ENCODE data around the gene AMPD2.

AMPD2 gene

DNA sequence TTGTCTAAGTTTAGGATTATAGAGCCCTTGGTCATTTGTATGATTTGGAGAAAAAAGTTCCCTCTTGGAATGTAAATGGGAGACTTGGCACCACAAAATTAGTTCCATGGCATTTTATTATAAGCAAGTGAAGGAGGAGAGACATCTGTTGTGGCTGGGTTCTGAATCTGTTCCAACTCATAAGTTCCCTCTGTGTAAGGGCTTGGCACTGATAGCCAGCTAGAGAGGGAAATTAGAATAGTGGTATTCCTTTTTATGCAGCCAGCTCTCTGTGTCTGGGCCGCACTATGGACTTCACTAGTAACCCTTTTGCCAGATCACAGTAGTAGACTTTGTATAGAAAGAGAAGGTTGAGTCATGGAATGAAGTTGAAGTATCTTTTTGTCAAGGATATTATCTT is 40.1 kb upstream of the AMPD2 start:
- H3K9ac ChIP-seq (ENCODE audit: low read length) = no peak overlapping the region
- H2BK120ac ChIP-seq (ENCODE audit: insufficient read depth, low read length, poor library complexity) = no peak overlapping the region
- no peak overlapping the region for H3K23ac ChIP-seq (ENCODE audit: low read length)
- H4K12ac ChIP-seq (ENCODE audit: low read depth, low read length) = no peak overlapping the region
- H3K79me2 ChIP-seq (ENCODE audit: control insufficient read depth, insufficient read depth, low read length, poor library complexity) = no peaks in the 10 kb centered on the region
- peaks cover 12 to 17% of the 10 kb centered on the region in 2 experiments for H3K36me3 ChIP-seq (ENCODE audit: control insufficient read depth in 1 of 2, insufficient read depth in 2 of 2, low read length in 2 of 2)
- H3K9me3 ChIP-seq (ENCODE audit: insufficient read depth, low read depth, low read length) = no peaks in the 10 kb centered on the region
- H2BK5ac ChIP-seq (ENCODE audit: low read depth, low read length, poor library complexity) = no peak overlapping the region
- H3K4me3 ChIP-seq (ENCODE audit: low read depth, low read length) = no peak overlapping the region
- no peak overlapping the region for H4K91ac ChIP-seq (ENCODE audit: low read depth, low read length)
- H2BK12ac ChIP-seq (ENCODE audit: low read length) = no peak overlapping the region
- no peak overlapping the region for H4K8ac ChIP-seq (ENCODE audit: low read depth, low read length)
- H3K18ac ChIP-seq (ENCODE audit: low read length) = no peak overlapping the region
- no CpG with 5 or more reads among the region's 1 CpG for WGBS (ENCODE audit: extremely low coverage, insufficient coverage, insufficient read length)
- H2AFZ ChIP-seq (ENCODE audit: insufficient read depth, low read length, poor library complexity) = no peak overlapping the region
- peaks cover 0 to 1% of the 10 kb centered on the region in 2 experiments for H3K4me1 ChIP-seq (ENCODE audit: control insufficient read depth in 1 of 2, insufficient read depth in 2 of 2, low read length in 2 of 2)
- no peak overlapping the region for H3K4me2 ChIP-seq (ENCODE audit: low read length)
- H3K79me1 ChIP-seq (ENCODE audit: low read length) = no peaks in the 10 kb centered on the region
- no peak overlapping the region for H3K4ac ChIP-seq (ENCODE audit: low read depth, low read length)
- H2AK5ac ChIP-seq (ENCODE audit: low read length) = no peak overlapping the region
- no peaks in the 10 kb centered on the region for H3K27me3 ChIP-seq (ENCODE audit: insufficient read depth, low read length)
- DNase-seq = no peak
- H3K27ac ChIP-seq (ENCODE audit: low read depth, low read length) = no peak overlapping the region
- H3K14ac ChIP-seq (ENCODE audit: low read length) = no peak overlapping the region

DNA sequence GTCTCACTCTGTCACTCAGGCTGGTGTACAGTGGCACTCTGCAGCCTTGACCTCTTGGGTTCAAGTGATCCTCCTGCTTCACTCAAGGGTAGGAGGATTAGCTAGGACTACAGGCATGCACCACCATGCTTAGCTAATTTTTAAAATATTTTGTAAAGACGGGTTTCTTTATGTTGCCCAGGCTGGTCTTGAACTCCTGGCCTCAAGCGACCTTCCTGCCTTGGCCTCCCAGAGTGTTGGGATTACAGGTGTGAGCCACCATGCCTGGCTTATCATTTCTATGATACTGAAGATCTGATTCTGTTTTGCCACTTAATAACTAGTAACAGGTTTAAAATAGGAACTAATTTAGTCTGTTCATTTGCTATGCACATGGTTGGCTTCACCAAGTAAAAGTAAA is 37.6 kb upstream of the AMPD2 start:
- Histone ChIP-seq H4K8ac (ENCODE audit: low read depth, low read length) (no peak overlapping the region), H2AFZ (ENCODE audit: insufficient read depth, low read length, poor library complexity) (no peak overlapping the region), H4K91ac (ENCODE audit: low read depth, low read length) (no peak overlapping the region), H3K79me1 (ENCODE audit: low read length) (no peaks in the 10 kb centered on the region), H2AK5ac (ENCODE audit: low read length) (no peak overlapping the region), H2BK5ac (ENCODE audit: low read depth, low read length, poor library complexity) (no peak overlapping the region), H3K4ac (ENCODE audit: low read depth, low read length) (no peak overlapping the region), H2BK120ac (ENCODE audit: insufficient read depth, low read length, poor library complexity) (no peak overlapping the region), H3K18ac (ENCODE audit: low read length) (no peak overlapping the region), H3K23ac (ENCODE audit: low read length) (no peak overlapping the region), H3K4me1 (ENCODE audit: control insufficient read depth in 1 of 2, insufficient read depth in 2 of 2, low read length in 2 of 2) (peaks cover 0 to 1% of the 10 kb centered on the region in 2 experiments), H3K4me2 (ENCODE audit: low read length) (no peak overlapping the region), H3K27ac (ENCODE audit: low read depth, low read length) (no peak overlapping the region), H3K4me3 (ENCODE audit: low read depth, low read length) (no peak overlapping the region), H3K79me2 (ENCODE audit: control insufficient read depth, insufficient read depth, low read length, poor library complexity) (no peaks in the 10 kb centered on the region), H3K27me3 (ENCODE audit: insufficient read depth, low read length) (no peaks in the 10 kb centered on the region), H2BK12ac (ENCODE audit: low read length) (no peak overlapping the region), H4K12ac (ENCODE audit: low read depth, low read length) (no peak overlapping the region), H3K14ac (ENCODE audit: low read length) (no peak overlapping the region), H3K36me3 (ENCODE audit: control insufficient read depth in 1 of 2, insufficient read depth in 2 of 2, low read length in 2 of 2) (peaks cover 9 to 14% of the 10 kb centered on the region in 2 experiments), H3K9me3 (ENCODE audit: insufficient read depth, low read depth, low read length) (no peaks in the 10 kb centered on the region), H3K9ac (ENCODE audit: low read length) (no peak overlapping the region)
- peak; percentile 51 to 66 for DNase-seq
- no CpG with 5 or more reads among the region's 2 CpGs for WGBS (ENCODE audit: extremely low coverage, insufficient coverage, insufficient read length)

DNA sequence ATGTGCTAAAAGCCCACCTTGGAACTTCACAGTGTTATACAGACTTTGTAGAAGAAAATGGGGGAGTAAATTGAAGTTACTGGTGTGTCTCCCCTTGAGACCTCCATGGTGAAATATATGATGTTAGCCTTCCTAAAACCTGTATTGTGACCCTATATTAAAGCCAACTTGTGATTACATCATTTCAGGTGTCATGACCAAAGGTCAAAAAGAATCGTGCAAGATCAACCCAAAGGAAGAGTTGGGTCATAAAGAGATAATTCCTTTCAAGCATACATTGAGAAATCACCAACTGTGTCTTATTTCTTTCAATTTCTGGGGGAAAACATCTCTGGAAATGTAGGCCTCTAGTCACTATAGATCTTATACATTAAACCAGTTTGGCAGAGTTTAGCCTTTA is 34.9 kb upstream of the AMPD2 start:
- H3K79me2 ChIP-seq (ENCODE audit: control insufficient read depth, insufficient read depth, low read length, poor library complexity) = no peaks in the 10 kb centered on the region
- no peak overlapping the region for H2BK5ac ChIP-seq (ENCODE audit: low read depth, low read length, poor library complexity)
- H4K12ac ChIP-seq (ENCODE audit: low read depth, low read length) = no peak overlapping the region
- H3K18ac ChIP-seq (ENCODE audit: low read length) = no peak overlapping the region
- H3K79me1 ChIP-seq (ENCODE audit: low read length) = no peaks in the 10 kb centered on the region
- H2AK5ac ChIP-seq (ENCODE audit: low read length) = no peak overlapping the region
- peaks cover 0 to 1% of the 10 kb centered on the region in 2 experiments for H3K4me1 ChIP-seq (ENCODE audit: control insufficient read depth in 1 of 2, insufficient read depth in 2 of 2, low read length in 2 of 2)
- H3K4me2 ChIP-seq (ENCODE audit: low read length) = no peak overlapping the region
- WGBS (ENCODE audit: extremely low coverage, insufficient coverage, insufficient read length) = no CpG with 5 or more reads among the region's 1 CpG
- H3K27ac ChIP-seq (ENCODE audit: low read depth, low read length) = no peak overlapping the region
- H3K9ac ChIP-seq (ENCODE audit: low read length) = no peak overlapping the region
- no peak overlapping the region for H2BK120ac ChIP-seq (ENCODE audit: insufficient read depth, low read length, poor library complexity)
- no peak overlapping the region for H3K4me3 ChIP-seq (ENCODE audit: low read depth, low read length)
- H4K8ac ChIP-seq (ENCODE audit: low read depth, low read length) = no peak overlapping the region
- H2BK12ac ChIP-seq (ENCODE audit: low read length) = no peak overlapping the region
- no peak overlapping the region for H3K4ac ChIP-seq (ENCODE audit: low read depth, low read length)
- no peaks in the 10 kb centered on the region for H3K27me3 ChIP-seq (ENCODE audit: insufficient read depth, low read length)
- peaks cover 13 to 14% of the 10 kb centered on the region in 2 experiments for H3K36me3 ChIP-seq (ENCODE audit: control insufficient read depth in 1 of 2, insufficient read depth in 2 of 2, low read length in 2 of 2)
- no peak overlapping the region for H2AFZ ChIP-seq (ENCODE audit: insufficient read depth, low read length, poor library complexity)
- H3K9me3 ChIP-seq (ENCODE audit: insufficient read depth, low read depth, low read length) = no peaks in the 10 kb centered on the region
- no peak overlapping the region for H3K14ac ChIP-seq (ENCODE audit: low read length)
- no peak overlapping the region for H4K91ac ChIP-seq (ENCODE audit: low read depth, low read length)
- DNase-seq = no peak
- H3K23ac ChIP-seq (ENCODE audit: low read length) = no peak overlapping the region

DNA sequence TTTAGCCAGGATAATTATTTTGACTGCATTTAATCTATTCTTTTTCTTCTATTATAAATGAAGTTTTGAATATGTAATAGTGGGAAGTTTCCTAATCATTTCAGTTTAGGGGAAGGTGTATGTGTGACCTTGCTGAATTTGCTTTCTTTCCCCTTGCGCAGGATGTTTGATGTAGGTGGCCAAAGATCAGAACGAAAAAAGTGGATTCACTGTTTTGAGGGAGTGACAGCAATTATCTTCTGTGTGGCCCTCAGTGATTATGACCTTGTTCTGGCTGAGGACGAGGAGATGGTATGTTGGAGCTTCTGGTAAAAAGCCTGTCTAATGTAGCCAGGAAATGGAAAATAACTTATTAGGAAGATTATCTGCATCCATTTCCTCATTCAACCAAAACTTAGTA is 33.6 kb upstream of the AMPD2 start:
- no peak overlapping the region for H3K4me2 ChIP-seq (ENCODE audit: low read length)
- no CpG with 5 or more reads among the region's 3 CpGs for WGBS (ENCODE audit: extremely low coverage, insufficient coverage, insufficient read length)
- no peak overlapping the region for H3K4ac ChIP-seq (ENCODE audit: low read depth, low read length)
- no peaks in the 10 kb centered on the region for H3K9me3 ChIP-seq (ENCODE audit: insufficient read depth, low read depth, low read length)
- H3K18ac ChIP-seq (ENCODE audit: low read length) = no peak overlapping the region
- no peak overlapping the region for H3K14ac ChIP-seq (ENCODE audit: low read length)
- H4K8ac ChIP-seq (ENCODE audit: low read depth, low read length) = no peak overlapping the region
- no peak overlapping the region for H3K27ac ChIP-seq (ENCODE audit: low read depth, low read length)
- H3K23ac ChIP-seq (ENCODE audit: low read length) = no peak overlapping the region
- no peak overlapping the region for H4K12ac ChIP-seq (ENCODE audit: low read depth, low read length)
- H3K4me1 ChIP-seq (ENCODE audit: control insufficient read depth in 1 of 2, insufficient read depth in 2 of 2, low read length in 2 of 2) = peaks cover 0 to 1% of the 10 kb centered on the region in 2 experiments
- no peaks in the 10 kb centered on the region for H3K27me3 ChIP-seq (ENCODE audit: insufficient read depth, low read length)
- H2AK5ac ChIP-seq (ENCODE audit: low read length) = no peak overlapping the region
- H2BK12ac ChIP-seq (ENCODE audit: low read length) = no peak overlapping the region
- no peak for DNase-seq
- H4K91ac ChIP-seq (ENCODE audit: low read depth, low read length) = no peak overlapping the region
- no peak overlapping the region for H2BK120ac ChIP-seq (ENCODE audit: insufficient read depth, low read length, poor library complexity)
- no peak overlapping the region for H3K9ac ChIP-seq (ENCODE audit: low read length)
- no peaks in the 10 kb centered on the region for H3K79me2 ChIP-seq (ENCODE audit: control insufficient read depth, insufficient read depth, low read length, poor library complexity)
- no peak overlapping the region for H2BK5ac ChIP-seq (ENCODE audit: low read depth, low read length, poor library complexity)
- no peak overlapping the region for H2AFZ ChIP-seq (ENCODE audit: insufficient read depth, low read length, poor library complexity)
- no peaks in the 10 kb centered on the region for H3K79me1 ChIP-seq (ENCODE audit: low read length)
- no peak overlapping the region for H3K4me3 ChIP-seq (ENCODE audit: low read depth, low read length)
- H3K36me3 ChIP-seq (ENCODE audit: control insufficient read depth in 1 of 2, insufficient read depth in 2 of 2, low read length in 2 of 2) = peaks cover 16 to 17% of the 10 kb centered on the region in 2 experiments
